ENCODE data around the gene HECW1. TPM values are rescaled to one million over a fixed set of nuclear protein-coding genes. Genes with fewer than 3 reads are reported as not detected.

HECW1 gene
- total and polyA plus RNA-seq, 10 of the 15 experiments (the other 5 are each of a cell fraction or from before 2014, with no cell fraction given), result under 0.01 to 0.31 (median 0.04) TPM; not detected in 3

DNA sequence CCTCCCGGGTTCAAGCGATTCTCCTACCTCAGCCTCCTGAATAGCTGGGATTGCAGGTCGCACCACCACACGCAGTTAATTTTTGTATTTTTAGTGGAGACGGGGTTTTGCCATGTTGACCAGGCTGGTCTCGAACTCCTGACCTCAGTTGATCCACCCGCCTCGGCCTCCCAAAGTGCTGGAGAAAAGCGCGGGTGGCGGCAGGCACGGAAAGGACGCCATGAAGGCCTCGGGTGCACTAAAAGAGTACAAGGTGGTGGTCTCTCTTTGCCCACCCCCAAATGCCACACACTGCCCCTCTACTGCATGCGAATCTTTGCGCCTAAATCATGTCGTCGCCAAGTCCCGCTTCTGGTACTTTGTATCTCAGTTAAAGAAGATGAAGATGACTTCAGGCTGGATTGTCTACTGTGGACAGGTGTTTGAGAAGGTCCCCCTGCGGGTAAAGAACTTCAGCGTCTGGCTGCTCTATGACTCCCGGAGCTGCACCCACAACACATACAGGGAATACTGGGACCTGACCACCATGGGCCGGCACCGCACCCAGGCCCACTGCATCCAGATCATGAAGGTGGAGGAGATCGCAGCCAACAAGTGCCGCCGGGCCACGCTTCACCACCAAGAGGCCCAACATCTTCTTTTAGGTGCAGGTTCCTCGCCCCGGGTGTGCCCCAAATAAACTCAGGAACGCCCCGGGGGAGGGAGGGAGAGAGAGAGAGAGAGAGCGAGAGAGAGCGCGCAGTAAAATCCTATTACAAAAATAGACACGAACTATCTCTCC, 161.7 kb downstream of the HECW1 start:
- no peak overlapping the region for H3K27ac ChIP-seq (ENCODE audit: control insufficient read depth, insufficient read depth)
- H3K9ac ChIP-seq (ENCODE audit: control insufficient read depth, insufficient read depth, low read length), result no peak overlapping the region
- no peak for ATAC-seq
- SMC1A ChIA-PET (ENCODE audit: uncharacterized antibody, unreplicated experiment), result no interaction called here
- no peaks in the 10 kb centered on the region for H3K4me1 ChIP-seq (ENCODE audit: control insufficient read depth, insufficient read depth, low read length)
- intact Hi-C loops (cut with micrococcal nuclease; ENCODE audit: unreplicated experiment), result no loop called here
- in situ Hi-C loops (cut with MboI), result no loop called here
- H3K9me3 ChIP-seq (replicated peaks; ENCODE audit: control insufficient read depth, insufficient read depth, low read length), result no peaks in the 10 kb centered on the region; the same call in 2 of the 3 replicates
- no peaks in the 10 kb centered on the region for H4K20me1 ChIP-seq (ENCODE audit: control insufficient read depth, insufficient read depth)
- no peak for TF ChIP-seq BCL11A (IDR thresholded peaks at IDR 0.05; ENCODE audit: low read depth, low read length)
- POLR2A ChIA-PET, result no interaction called here
- no peaks in the 10 kb centered on the region for H3K79me2 ChIP-seq (ENCODE audit: control insufficient read depth, insufficient read depth, low read length)
- no peak for FAIRE-seq
- BruUV-seq (replicated peaks), result no TSS peak
- H3K4me3 ChIP-seq, result no peak overlapping the region
- H3K36me3 ChIP-seq (ENCODE audit: control insufficient read depth in 2 of 2, insufficient read depth in 2 of 2, low read length in 1 of 2), result no peaks in the 10 kb centered on the region
- CTCF ChIA-PET, result no interaction called here
- DNase-seq (ENCODE audit: low read depth, low spot score), result no peak
- H3K27me3 ChIP-seq (replicated peaks in 1 of 2; ENCODE audit: control insufficient read depth in 2 of 2, insufficient read depth in 2 of 2, low read length in 1 of 2), result peaks cover 0 to 1% of the 10 kb centered on the region in 2 experiments; a peak in 1 of 4 replicates
- no peak overlapping the region for H3K4me2 ChIP-seq (ENCODE audit: control insufficient read depth, insufficient read depth)
- WGBS (ENCODE audit: insufficient coverage, insufficient replicate concordance, low lambda C conversion rate, missing lambda C conversion rate), result 84% methylated on average over 32 of the region's 36 CpGs
- RAD21 ChIA-PET (ENCODE audit: unreplicated experiment), result no interaction called here
- H2AFZ ChIP-seq (ENCODE audit: control insufficient read depth, low read depth, low read length), result no peak overlapping the region

DNA sequence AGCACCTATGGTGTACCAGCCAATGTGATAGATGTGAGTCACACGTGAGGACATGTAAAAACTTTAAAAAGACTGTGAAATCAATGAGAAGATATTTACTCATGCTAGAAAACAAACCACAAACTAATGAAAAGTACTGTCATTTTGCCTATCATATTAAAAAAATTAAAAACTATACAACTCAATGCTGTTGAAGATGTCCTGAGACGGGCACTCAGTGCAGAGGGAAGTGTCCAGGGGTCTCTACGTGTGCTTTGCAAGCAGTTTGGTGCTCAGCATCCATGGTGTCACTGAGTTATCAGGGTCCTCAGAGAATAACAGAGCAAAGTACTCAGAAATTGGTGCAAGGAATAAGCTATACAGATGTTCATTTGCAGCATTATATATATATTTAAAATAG, 162.3 kb downstream of the HECW1 start:
- in situ Hi-C loops (cut with MboI), result no loop called here
- ChIA-PET RAD21 (ENCODE audit: unreplicated experiment) (interaction anchor here (1.4 kb wide), 1 partner anchor 165 kb away, joined by 3 read pairs; no protein-coding TSS in a partner anchor), POLR2A (no interaction called here), SMC1A (ENCODE audit: uncharacterized antibody, unreplicated experiment) (no interaction called here), CTCF (interaction anchor here (0.7 kb wide), 1 partner anchor 13 kb away, joined by 3 read pairs; no protein-coding TSS in a partner anchor)
- Histone ChIP-seq H3K79me2 (ENCODE audit: control insufficient read depth, insufficient read depth, low read length) (no peaks in the 10 kb centered on the region), H2AFZ (ENCODE audit: control insufficient read depth, low read depth, low read length) (no peak overlapping the region), H3K4me1 (ENCODE audit: control insufficient read depth, insufficient read depth, low read length) (no peaks in the 10 kb centered on the region), H3K9ac (ENCODE audit: control insufficient read depth, insufficient read depth, low read length) (no peak overlapping the region), H3K27ac (ENCODE audit: control insufficient read depth, insufficient read depth) (no peak overlapping the region), H4K20me1 (ENCODE audit: control insufficient read depth, insufficient read depth) (no peaks in the 10 kb centered on the region), H3K4me2 (ENCODE audit: control insufficient read depth, insufficient read depth) (no peak overlapping the region), H3K9me3 (replicated peaks; ENCODE audit: control insufficient read depth, insufficient read depth, low read length) (no peaks in the 10 kb centered on the region; the same call in 2 of the 3 replicates), H3K4me3 (no peak overlapping the region), H3K27me3 (replicated peaks in 1 of 2; ENCODE audit: control insufficient read depth in 2 of 2, insufficient read depth in 2 of 2, low read length in 1 of 2) (peaks cover 0 to 1% of the 10 kb centered on the region in 2 experiments; a peak in 1 of 4 replicates), H3K36me3 (ENCODE audit: control insufficient read depth in 2 of 2, insufficient read depth in 2 of 2, low read length in 1 of 2) (no peaks in the 10 kb centered on the region)
- ATAC-seq, result no peak
- intact Hi-C loops (cut with micrococcal nuclease; ENCODE audit: unreplicated experiment), result no loop called here
- WGBS (ENCODE audit: insufficient coverage, insufficient replicate concordance, low lambda C conversion rate, missing lambda C conversion rate), result 3% methylated on average over 3 of the region's 3 CpGs
- no peak for FAIRE-seq
- no peak for DNase-seq (ENCODE audit: low read depth, low spot score)
- TF ChIP-seq NR2C1 (IDR thresholded peaks at IDR 0.05), result no peak
- no peak for TF ChIP-seq RUNX3 (IDR thresholded peaks at IDR 0.05; ENCODE audit: low read length)
- no peak for TF ChIP-seq KLF5 (IDR thresholded peaks at IDR 0.05; ENCODE audit: partially characterized antibody)
- TF ChIP-seq, protein P1, sequence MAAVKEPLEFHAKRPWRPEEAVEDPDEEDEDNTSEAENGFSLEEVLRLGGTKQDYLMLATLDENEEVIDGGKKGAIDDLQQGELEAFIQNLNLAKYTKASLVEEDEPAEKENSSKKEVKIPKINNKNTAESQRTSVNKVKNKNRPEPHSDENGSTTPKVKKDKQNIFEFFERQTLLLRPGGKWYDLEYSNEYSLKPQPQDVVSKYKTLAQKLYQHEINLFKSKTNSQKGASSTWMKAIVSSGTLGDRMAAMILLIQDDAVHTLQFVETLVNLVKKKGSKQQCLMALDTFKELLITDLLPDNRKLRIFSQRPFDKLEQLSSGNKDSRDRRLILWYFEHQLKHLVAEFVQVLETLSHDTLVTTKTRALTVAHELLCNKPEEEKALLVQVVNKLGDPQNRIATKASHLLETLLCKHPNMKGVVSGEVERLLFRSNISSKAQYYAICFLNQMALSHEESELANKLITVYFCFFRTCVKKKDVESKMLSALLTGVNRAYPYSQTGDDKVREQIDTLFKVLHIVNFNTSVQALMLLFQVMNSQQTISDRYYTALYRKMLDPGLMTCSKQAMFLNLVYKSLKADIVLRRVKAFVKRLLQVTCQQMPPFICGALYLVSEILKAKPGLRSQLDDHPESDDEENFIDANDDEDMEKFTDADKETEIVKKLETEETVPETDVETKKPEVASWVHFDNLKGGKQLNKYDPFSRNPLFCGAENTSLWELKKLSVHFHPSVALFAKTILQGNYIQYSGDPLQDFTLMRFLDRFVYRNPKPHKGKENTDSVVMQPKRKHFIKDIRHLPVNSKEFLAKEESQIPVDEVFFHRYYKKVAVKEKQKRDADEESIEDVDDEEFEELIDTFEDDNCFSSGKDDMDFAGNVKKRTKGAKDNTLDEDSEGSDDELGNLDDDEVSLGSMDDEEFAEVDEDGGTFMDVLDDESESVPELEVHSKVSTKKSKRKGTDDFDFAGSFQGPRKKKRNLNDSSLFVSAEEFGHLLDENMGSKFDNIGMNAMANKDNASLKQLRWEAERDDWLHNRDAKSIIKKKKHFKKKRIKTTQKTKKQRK (IDR thresholded peaks at IDR 0.05; ENCODE audit: low read depth, low read length), result no peak
- TF ChIP-seq KAT2A (conservative IDR thresholded peaks at IDR 0.05; ENCODE audit: control insufficient read depth, low read depth, low read length), result no peak
- no peak for TF ChIP-seq EP300 (IDR thresholded peaks at IDR 0.05; ENCODE audit: borderline replicate concordance in 1 of 2, control insufficient read depth in 1 of 2, low read depth in 2 of 2, low read length in 2 of 2)
- no peak for TF ChIP-seq MAX (IDR thresholded peaks at IDR 0.05; ENCODE audit: low read depth, low read length)
- TF ChIP-seq E2F8 (IDR thresholded peaks at IDR 0.05; ENCODE audit: low read depth, partially characterized antibody), result no peak
- no peak for TF ChIP-seq HCFC1 (IDR thresholded peaks at IDR 0.05; ENCODE audit: low read length)
- no TSS peak for BruUV-seq (replicated peaks)

Measured in GM12878 (cell line).